Measurements from ENCODE around the gene HMG20B.

The HMG20B gene

DNA sequence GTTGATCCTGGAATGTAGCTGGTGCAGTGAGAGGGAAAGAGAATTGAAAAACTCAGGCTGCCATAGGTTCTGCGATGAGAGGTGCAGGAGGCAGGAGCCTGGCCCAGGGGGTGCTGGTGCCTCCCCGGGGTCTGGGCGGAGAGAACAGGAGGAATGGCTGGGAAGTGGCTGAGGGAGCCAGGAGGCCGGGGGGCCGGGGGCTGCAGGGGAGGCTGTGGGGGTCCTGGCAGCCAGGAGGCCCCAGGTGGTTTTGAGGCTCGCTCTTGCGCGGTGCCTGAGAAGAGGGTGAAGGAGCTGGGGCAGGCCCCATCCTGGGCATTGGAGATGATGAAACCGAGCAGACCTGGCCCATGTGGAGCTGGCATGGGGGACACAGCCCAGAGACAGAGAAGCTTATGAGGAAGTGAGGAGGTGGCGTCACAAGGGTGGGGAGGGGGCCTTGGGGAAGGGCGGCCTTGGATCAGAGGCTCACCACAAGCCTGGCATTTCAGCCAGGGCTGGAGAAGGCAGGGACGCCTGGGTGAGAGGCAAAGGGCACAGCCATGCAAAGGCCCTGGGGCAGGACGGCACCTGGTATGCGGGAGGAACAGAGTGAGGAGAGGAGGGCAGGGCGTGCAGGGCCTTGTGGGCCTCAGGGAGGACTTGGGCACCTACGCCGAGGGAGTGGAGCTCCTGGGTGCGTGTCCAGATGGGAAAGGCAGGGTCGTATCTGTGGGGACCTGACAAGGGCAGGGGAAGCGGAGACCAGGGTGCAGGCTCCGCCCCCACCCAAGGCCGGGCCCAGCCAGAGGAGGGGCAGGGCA, 35.1 kb upstream of the HMG20B start:
- DNase-seq: no peak

- DNase-seq: no peak
Measured at GRCh38 chr19:3538258-3538929, 34.4 kb upstream of the HMG20B start.

DNA sequence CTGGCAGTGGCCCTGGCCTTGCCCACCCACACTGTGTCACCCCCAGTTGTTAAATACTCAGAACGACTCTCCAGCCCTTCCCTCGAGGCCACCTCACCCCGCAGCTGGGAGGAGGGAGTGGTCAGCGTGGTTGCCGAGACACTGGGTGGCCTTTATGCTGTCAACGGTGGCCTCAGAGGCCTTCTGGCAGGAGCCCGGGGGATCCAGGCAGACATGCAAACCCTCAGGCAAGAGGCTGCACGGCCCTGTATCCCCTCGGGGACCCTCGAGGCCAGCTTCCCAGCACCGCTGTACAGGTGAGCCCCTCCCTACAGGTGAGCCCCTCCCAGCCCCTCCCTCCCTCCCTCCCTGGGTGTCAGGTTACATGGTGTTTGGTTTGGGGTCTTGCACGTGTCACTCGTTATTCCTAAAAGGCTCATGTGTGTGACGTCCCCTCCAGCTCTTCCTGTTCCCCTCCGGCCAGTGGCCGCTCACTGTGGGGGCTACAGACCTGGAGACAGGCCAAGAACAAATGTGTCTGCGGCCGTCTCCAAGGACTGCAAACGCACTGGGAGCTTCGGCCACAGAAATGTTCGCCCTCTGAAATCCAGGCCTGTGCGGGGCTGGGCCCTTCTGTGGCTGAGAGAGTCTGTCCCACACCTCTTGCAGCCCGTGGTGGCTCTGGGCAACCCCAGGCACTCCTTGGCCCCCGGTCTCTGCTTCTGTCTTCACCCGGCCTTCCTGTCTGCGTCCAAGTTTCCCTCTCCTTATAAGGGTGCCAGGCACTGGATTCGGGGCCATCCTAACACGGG, 33.6 kb upstream of the HMG20B start, which contains the start of gene TEKTIP1:
TEKTIP1 (plus strand) TSS at position 210 of the 791 bp plus-strand sequence; CDS start at position 214, 4 bp downstream.
- DNase-seq: no peak

DNA sequence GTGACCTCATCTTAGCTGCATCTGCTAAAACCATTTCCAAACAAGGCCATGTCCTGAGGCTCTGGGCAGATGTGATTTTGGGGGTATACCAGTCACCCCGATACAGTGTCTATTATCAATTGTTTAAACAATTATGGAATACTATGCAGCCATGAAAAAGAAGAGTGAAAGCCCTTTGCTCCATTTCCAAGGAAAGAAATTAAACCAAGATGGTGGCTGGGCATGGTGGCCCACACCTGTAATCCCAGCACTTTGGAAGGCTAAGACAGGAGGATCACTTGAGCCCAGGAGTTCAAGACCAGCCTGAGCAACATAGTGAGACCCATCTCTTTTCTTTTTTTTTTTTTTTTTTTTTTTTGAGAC, 33.0 kb upstream of the HMG20B start:
- DNase-seq: no peak

GRCh38 chr19:3543150-3544057, 29.3 kb upstream of the HMG20B start:
- no peak for DNase-seq

DNA sequence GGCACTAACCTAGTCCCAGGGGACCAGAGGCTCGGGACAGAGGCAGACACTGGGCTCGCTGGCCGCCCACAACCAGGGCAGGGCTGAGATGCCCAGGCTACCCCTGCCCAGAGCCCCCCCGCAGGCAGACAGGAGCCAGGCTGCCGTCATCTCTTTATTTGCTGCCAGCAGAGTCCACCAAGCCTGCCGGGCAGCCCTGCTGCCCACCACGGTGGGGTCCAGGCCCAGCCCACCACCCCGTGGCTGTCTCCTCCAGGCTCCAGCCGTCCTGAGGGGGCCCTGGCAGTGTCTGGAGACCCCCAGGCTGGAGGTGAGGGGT, 28.7 kb upstream of the HMG20B start:
- DNase-seq: no peak

DNA sequence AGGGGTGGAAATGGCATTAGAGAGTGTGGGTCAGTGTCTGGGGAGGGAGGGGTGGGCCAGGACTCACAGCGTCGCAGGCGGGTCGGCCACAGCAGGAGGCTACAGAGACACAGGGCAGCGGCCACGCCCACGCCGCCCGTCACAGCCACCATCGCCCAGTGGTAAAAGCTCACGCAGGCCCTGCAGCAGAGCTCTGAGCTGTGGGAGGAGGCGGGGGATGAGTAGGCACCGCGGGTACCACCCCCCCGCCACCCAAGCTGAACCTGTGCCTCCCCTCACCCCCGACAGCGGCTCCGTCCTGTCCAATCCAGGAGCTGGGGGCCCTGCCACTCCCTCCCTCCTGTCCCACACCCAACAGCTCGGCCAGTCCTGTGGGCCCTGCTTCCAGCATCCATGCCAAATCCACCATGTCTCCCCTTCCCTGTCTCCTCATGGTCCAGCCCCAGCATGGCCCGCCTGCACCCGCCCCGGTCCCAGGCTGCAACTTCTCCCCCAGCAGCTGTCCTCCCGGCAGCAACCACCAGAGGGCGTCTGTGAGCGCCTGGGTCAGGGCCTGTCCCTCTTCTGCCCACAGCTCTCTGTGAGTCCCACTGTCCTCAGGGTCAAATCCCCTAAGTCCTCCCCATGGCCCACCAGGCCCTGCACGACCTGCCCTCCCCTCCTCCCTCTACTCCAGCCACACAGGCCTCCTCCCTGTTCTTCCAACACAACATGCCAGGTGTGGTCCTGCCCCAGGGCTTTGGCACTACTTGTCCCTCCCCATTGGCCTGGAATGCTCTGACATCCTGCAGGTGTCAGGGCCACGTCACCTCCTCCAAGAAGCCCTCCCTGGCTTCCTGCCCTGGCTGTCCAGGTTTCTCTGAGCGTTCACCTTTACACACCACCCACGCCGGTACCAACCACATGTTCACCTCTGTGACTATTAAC, 27.7 kb upstream of the HMG20B start:
- peak; percentile 79 for DNase-seq

DNA sequence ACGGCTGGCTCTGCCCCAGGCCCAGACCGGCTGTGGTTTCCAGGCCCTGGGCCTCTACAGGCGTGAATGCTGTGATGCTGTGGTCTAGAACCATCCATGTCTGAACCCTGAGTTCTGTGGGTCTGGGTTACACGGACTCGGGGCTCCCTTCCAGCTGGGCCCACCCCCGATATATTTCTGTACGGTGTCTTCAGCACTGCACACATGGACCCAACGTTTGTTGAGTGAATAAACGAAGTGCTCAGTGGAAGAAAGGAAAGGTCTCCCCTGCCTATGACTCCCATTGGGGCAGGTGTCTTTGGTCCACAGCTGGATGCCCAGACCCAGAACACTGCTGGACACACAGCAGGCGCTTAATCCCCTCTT, 27.1 kb upstream of the HMG20B start:
- no peak for DNase-seq

GRCh38 chr19:3546119-3546518, 26.6 kb upstream of the HMG20B start:
- DNase-seq: no peak

DNA sequence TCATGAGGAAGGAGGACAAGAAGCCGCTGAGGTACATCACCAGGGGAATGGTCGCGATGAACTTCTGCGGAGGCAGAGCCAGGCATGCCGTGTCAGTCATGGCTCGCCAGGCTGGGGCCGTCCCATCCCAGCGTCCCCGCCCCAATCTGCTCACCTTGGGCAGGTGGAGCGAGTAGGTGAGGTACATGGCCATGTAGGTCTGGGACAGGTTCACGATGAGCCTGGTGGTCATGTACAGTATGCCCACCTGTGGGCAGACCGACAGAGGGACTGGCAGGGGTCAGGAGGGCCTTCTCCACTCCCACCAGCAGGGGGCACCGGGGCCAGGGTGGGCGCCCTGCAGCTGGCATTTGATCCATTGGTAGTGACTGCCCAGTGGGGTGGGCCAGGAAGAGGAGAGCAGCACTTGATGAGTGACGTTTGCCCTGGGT, 25.4 kb upstream of the HMG20B start:
- DNase-seq: peak; percentile 32

DNA sequence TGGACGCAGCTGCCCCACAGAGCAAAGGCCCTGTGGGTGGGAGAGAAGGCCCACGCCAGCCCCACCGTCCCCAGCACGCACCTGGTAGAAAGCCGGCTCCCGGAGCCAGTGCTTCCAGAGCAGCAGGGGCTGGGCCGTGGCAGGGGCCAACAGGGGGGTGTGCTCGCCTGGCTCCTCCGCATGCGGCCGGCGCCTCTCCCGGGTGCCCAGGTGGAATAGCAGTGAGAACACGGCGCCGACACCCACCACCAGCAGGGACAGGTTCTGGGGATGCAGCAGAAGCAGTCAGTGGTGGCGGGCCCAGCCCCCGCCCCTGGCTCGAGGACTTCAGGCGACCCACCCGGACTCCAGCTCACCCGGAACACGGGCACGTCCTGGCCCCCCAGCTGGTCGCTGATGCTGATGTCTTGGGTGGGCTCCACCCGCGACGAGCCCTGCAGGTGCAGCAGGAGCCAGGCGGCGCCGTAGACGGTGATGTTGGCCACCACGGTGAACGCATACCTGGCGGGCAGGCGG, 24.9 kb upstream of the HMG20B start:
- no peak for DNase-seq

- no peak for DNase-seq
Measured at GRCh38 chr19:3548606-3549005, 24.1 kb upstream of the HMG20B start.

GRCh38 chr19:3549816-3550215, 22.9 kb upstream of the HMG20B start:
- no peak for DNase-seq

DNA sequence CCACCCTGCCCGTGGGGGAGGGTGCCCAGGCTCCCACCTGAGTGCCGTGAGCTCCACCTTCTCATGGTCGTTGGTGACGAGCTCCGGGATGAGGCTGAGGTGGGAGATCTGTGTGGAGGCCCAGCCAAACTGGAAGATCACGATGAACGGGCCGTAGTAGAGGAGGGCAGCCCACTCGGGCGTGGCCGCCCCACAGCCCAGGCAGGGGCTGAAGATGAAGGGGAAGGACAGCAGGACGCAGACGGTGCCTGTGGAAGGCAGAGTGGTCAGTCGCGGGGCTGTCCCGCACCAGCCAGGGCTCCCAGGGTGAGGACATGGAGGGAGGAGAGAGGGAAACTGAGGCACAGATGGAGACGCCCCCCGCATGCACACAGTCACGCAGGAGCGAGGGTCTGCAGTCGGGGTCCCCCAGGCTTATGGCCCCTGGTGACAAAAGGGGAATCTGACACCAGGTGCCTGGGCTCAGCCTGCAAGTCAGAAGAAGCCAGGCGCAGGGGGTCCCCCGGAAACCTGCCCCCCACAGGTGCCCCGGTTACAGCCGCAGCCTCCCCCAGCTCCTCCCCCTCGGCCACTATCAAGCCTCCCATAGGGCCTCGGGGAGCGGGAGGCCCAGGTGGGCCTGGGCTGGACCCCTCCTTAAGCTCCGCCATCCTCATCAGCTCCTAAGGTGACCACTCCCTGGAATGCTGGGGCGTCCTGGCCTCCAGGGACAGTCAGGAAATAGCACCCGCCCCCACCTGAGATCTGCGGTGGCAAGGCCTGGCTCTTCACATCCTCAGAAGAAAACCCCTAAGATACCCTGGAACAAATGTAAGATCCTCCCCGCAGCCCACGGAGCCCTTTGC, 21.6 kb upstream of the HMG20B start:
- no peak for DNase-seq

- DNase-seq: no peak
Measured at GRCh38 chr19:3551792-3552095, 21.0 kb upstream of the HMG20B start.

GRCh38 chr19:3554254-3555083, 18.3 kb upstream of the HMG20B start:
- peak; percentile 66 for DNase-seq

DNA sequence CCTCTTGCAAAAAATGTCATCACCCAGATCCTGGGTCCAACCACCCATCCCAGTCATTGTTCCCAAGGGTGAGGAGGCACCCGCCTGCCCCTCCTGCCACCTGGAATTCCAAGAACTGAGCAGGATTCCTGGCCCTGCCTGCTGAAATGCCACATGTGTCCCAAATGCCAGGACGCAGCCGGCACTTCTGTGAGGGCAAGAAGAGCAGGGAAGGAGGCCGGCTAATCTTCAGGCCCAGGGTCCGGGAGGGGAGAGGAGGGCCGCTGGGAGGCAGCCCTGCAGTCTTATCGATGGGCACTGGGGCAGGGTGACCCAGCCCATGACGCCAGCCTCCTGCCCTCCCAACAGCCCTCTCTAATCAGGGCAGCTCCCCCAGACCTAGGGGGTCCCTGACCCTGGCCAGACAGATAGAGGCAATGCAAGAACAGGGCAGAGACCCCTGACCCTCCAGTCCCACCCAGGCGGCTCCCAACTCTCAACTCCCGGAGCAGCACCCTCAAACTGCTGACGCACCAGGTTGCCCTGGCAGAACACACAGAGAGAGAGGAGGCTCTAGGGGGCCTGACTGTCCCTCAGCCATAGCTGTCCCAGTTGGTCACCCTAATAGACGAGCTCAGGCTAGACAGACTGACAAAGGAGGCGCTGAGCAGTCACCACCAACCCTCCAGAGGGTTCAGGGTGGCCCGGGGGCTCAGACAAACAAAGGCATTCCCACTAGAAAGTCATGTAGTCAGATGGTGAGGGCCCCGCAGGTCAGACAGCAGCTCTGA, 16.9 kb upstream of the HMG20B start:
- no peak for DNase-seq

DNA sequence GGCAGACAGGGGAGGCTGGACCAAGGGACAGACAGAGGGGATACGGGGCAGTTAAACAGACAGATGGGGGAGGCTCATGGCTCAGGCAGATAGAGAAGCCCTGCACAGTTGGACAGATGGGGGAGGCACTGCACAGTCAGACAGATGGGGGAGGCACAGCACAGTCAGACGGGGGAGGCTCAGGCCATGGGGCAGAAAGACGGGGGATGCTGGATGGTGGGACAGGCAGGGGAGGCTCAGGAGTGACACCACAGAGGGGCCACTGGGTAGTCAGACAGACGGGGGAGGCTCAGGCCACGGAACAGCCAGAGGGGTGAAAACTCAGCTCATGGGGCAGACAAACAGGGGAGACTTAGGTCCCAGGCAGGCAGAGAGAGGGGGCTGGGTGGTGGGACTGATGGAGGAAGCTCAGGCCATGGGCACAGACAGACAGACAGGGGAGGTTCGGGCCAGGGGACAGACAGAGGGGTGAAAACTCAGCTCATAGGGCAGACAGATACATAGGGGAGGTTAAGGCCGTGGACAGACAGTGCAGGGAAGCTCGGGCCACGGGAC, 16.2 kb upstream of the HMG20B start:
- no peak for DNase-seq

Data from CD4-positive, alpha-beta T cell treated with Interleukin-10 for 1 hour (primary cell).